ENCODE data around the gene PTCD2. TPM values are rescaled to one million over a fixed set of nuclear protein-coding genes. Genes with fewer than 3 reads are reported as not detected.

PTCD2 gene
- total RNA-seq, 1 experiment from 2014 or later = 13.0 TPM

DNA sequence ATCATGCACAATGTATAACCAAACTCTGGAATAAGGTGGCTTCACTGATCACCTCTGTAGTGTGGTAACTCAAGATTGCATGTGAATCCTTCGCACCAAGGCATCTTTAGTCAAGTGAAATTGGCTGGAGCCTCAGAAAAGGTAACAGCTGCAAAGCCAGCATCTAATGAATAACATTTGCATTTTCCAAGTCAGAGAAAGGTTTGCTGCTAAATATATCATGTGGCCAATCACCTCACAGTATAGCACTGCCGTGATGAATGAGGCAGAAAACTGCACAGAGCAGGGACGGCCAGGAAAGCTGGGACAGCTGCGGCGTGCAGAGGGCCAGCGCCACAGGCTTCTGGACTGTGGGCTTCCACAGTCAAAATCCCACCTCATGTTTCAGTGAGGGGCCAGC lies 18.6 kb upstream of the PTCD2 start:
- CTCF ChIA-PET = no interaction called here
- Mint-ChIP-seq H3K4me3 (peak overlapping the region; percentile 36; the same call in 1 of the 2 replicates), H3K4me1 (peaks cover 49% of the 10 kb centered on the region), H3K27me3 (ENCODE audit: low read depth) (no peaks in the 10 kb centered on the region), H3K36me3 (peaks cover 15% of the 10 kb centered on the region), H3K9me3 (peaks cover 6% of the 10 kb centered on the region; the same call in 1 of the 2 replicates), H3K27ac (peak overlapping the region; percentile 85)
- DNase-seq (ENCODE audit: low spot score) (no peak), ATAC-seq (peak; percentile 29)
- TF ChIP-seq, protein P1, sequence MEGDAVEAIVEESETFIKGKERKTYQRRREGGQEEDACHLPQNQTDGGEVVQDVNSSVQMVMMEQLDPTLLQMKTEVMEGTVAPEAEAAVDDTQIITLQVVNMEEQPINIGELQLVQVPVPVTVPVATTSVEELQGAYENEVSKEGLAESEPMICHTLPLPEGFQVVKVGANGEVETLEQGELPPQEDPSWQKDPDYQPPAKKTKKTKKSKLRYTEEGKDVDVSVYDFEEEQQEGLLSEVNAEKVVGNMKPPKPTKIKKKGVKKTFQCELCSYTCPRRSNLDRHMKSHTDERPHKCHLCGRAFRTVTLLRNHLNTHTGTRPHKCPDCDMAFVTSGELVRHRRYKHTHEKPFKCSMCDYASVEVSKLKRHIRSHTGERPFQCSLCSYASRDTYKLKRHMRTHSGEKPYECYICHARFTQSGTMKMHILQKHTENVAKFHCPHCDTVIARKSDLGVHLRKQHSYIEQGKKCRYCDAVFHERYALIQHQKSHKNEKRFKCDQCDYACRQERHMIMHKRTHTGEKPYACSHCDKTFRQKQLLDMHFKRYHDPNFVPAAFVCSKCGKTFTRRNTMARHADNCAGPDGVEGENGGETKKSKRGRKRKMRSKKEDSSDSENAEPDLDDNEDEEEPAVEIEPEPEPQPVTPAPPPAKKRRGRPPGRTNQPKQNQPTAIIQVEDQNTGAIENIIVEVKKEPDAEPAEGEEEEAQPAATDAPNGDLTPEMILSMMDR (IDR thresholded peaks at IDR 0.05) = no peak
- TF ChIP-seq PRDM15 (CRISPR knock-in tag; IDR thresholded peaks at IDR 0.05) (no peak), JUN (CRISPR knock-in tag; IDR thresholded peaks at IDR 0.05) (no peak), ZBTB21 (CRISPR knock-in tag; IDR thresholded peaks at IDR 0.05; ENCODE audit: borderline replicate concordance) (no peak), ZNF219 (CRISPR knock-in tag; IDR thresholded peaks at IDR 0.05; ENCODE audit: borderline replicate concordance) (no peak)
- TF ChIP-seq, protein P2, sequence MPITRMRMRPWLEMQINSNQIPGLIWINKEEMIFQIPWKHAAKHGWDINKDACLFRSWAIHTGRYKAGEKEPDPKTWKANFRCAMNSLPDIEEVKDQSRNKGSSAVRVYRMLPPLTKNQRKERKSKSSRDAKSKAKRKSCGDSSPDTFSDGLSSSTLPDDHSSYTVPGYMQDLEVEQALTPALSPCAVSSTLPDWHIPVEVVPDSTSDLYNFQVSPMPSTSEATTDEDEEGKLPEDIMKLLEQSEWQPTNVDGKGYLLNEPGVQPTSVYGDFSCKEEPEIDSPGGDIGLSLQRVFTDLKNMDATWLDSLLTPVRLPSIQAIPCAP (CRISPR knock-in tag; IDR thresholded peaks at IDR 0.05) = no peak
- POLR2A ChIA-PET = no interaction called here

DNA sequence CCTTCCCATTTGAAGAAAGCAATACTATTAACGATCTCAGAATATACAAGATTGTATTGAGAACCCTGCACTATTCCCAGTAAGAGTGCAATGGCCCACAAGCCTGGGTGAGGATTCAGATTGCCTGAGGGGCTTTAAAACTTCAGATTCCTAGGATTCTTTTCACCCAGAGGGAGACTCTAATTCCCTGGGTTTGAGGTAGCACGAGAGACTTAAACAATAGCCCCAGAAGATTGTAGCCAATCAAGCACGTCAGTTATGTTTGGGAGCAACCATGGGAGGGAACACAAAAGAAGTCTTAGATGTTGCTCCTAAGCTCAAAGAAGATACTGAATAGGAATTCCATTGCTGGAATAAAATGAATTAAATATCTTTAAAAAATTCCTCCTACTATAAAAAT lies 18.0 kb upstream of the PTCD2 start:
- peak; percentile 94 for ATAC-seq
- H3K36me3 Mint-ChIP-seq = peaks cover 15% of the 10 kb centered on the region
- no peak for TF ChIP-seq MXD4 (CRISPR knock-in tag; IDR thresholded peaks at IDR 0.05; ENCODE audit: borderline replicate concordance)
- no peak for TF ChIP-seq ELF4 (CRISPR knock-in tag; IDR thresholded peaks at IDR 0.05; ENCODE audit: low read depth)
- TF ChIP-seq, protein P3, sequence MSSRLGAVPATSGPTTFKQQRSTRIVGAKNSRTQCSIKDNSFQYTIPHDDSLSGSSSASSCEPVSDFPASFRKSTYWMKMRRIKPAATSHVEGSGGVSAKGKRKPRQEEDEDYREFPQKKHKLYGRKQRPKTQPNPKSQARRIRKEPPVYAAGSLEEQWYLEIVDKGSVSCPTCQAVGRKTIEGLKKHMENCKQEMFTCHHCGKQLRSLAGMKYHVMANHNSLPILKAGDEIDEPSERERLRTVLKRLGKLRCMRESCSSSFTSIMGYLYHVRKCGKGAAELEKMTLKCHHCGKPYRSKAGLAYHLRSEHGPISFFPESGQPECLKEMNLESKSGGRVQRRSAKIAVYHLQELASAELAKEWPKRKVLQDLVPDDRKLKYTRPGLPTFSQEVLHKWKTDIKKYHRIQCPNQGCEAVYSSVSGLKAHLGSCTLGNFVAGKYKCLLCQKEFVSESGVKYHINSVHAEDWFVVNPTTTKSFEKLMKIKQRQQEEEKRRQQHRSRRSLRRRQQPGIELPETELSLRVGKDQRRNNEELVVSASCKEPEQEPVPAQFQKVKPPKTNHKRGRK (CRISPR knock-in tag; IDR thresholded peaks at IDR 0.05; ENCODE audit: borderline replicate concordance) = no peak
- TF ChIP-seq ZNF263 (CRISPR knock-in tag; IDR thresholded peaks at IDR 0.05; ENCODE audit: low read depth) = no peak
- no peak for TF ChIP-seq FOXJ3 (CRISPR knock-in tag; IDR thresholded peaks at IDR 0.05; ENCODE audit: borderline replicate concordance)
- TF ChIP-seq CDX4 (CRISPR knock-in tag; IDR thresholded peaks at IDR 0.05; ENCODE audit: borderline replicate concordance) = no peak
- no peak for TF ChIP-seq ESRRA (CRISPR knock-in tag; IDR thresholded peaks at IDR 0.05; ENCODE audit: borderline replicate concordance)
- TF ChIP-seq, protein P4, sequence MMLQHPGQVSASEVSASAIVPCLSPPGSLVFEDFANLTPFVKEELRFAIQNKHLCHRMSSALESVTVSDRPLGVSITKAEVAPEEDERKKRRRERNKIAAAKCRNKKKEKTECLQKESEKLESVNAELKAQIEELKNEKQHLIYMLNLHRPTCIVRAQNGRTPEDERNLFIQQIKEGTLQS (CRISPR knock-in tag; conservative IDR thresholded peaks at IDR 0.05) = no peak
- TF ChIP-seq, protein P5, sequence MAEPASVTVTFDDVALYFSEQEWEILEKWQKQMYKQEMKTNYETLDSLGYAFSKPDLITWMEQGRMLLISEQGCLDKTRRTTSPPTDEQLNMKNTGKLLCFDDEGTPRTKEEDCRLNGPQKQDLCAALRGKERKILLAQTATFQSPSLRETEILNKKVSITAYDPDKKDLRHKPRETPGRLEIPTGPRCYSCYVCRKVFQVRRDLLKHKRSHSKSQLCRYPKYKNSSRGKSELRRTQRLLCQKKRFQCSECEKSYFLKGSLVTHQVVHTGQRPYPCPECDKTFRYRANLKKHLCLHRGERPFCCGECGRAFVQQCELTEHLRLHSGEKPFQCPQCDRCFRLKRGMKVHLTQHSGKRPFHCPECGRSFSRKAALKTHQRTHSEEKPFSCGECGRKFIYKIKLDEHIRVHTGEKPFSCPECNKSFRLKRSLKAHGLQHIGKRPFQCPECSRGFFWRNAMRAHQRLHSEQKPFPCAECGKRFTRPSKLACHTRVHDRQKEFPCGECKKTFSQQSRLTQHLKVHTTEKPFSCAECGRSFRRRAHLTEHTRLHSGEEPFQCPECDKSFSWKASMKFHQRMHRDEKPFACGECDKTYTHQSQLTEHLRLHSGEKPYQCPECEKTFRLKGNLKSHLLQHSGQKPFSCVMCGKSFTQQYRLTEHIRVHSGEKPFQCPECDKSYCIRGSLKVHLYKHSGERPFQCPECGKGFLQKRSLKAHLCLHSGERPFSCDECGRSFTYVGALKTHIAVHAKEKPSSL (CRISPR knock-in tag; conservative IDR thresholded peaks at IDR 0.05) = no peak
- TF ChIP-seq, protein P1 (IDR thresholded peaks at IDR 0.05) = no peak
- no peak for TF ChIP-seq NFE2L1 (CRISPR knock-in tag; IDR thresholded peaks at IDR 0.05)
- TF ChIP-seq ZMAT4 (CRISPR knock-in tag; IDR thresholded peaks at IDR 0.05) = no peak
- TF ChIP-seq, protein P6, sequence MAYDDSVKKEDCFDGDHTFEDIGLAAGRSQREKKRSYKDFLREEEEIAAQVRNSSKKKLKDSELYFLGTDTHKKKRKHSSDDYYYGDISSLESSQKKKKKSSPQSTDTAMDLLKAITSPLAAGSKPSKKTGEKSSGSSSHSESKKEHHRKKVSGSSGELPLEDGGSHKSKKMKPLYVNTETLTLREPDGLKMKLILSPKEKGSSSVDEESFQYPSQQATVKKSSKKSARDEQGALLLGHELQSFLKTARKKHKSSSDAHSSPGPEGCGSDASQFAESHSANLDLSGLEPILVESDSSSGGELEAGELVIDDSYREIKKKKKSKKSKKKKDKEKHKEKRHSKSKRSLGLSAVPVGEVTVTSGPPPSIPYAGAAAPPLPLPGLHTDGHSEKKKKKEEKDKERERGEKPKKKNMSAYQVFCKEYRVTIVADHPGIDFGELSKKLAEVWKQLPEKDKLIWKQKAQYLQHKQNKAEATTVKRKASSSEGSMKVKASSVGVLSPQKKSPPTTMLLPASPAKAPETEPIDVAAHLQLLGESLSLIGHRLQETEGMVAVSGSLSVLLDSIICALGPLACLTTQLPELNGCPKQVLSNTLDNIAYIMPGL (CRISPR knock-in tag; IDR thresholded peaks at IDR 0.05) = no peak

More for the DNA sequence above, 18.0 kb upstream of the PTCD2 start:
- H3K27me3 Mint-ChIP-seq (ENCODE audit: low read depth) = no peaks in the 10 kb centered on the region
- peak overlapping the region; percentile 93 for H3K27ac Mint-ChIP-seq
- POLR2A ChIA-PET = no interaction called here
- peak; percentile 21 for DNase-seq (ENCODE audit: low spot score)
- CTCF ChIA-PET = interaction anchor here (1.1 kb wide), 1 partner anchor 604 kb away, joined by 3 read pairs; no protein-coding TSS in a partner anchor
- H3K4me1 Mint-ChIP-seq = peaks cover 49% of the 10 kb centered on the region
- H3K9me3 Mint-ChIP-seq = peaks cover 6% of the 10 kb centered on the region; the same call in 1 of the 2 replicates
- H3K4me3 Mint-ChIP-seq = peak overlapping the region; percentile 36; the same call in 1 of the 2 replicates
